Loucy (cell line): ENCODE data around the gene SH3PXD2B.

Source experiments
- H2AFZ ChIP-seq: fragments of 200-600 bp; sonication (generic); 2 replicates; pipeline ENCODE4 v1.6.0; 2016; ENCODE audit warnings: antibody characterized with exemption, mild to moderate bottlenecking, low read length, moderate library complexity
- H3F3A ChIP-seq: fragments of 200-600 bp; 2 replicates; pipeline ENCODE4 v1.6.0; 2016; ENCODE audit warnings: antibody characterized with exemption, low read depth, mild to moderate bottlenecking
- H3K27me3 ChIP-seq: fragments of 200-600 bp; sonication (generic); 2 replicates; pipeline ENCODE4 v1.6.1; 2014; ENCODE audit warnings: low read length, mild to moderate bottlenecking; ENCODE audit not compliant: insufficient read depth, poor library complexity, severe bottlenecking
- H3K36me3 ChIP-seq: fragments of 200-600 bp; sonication (generic); 2 replicates; pipeline ENCODE4 v1.6.1; 2016; ENCODE audit warnings: low read length; ENCODE audit not compliant: insufficient read depth
- H3K4me1 ChIP-seq: fragments of 200-600 bp; sonication (generic); 2 replicates; pipeline ENCODE4 v1.5.1; 2014; ENCODE audit warnings: low read length, mild to moderate bottlenecking; ENCODE audit not compliant: insufficient read depth, poor library complexity, severe bottlenecking
- H3K4me2 ChIP-seq: fragments of 200-600 bp; sonication (generic); 2 replicates; pipeline ENCODE4 v1.6.0; 2014; ENCODE audit warnings: antibody characterized with exemption, low read length, low read depth, mild to moderate bottlenecking; ENCODE audit not compliant: poor library complexity, severe bottlenecking
- H3K4me3 ChIP-seq: fragments of 200-600 bp; sonication (generic); 2 replicates; pipeline ENCODE4 v1.5.1; 2014; ENCODE audit warnings: low read length, mild to moderate bottlenecking, mixed read lengths; ENCODE audit not compliant: poor library complexity, severe bottlenecking
- H3K79me2 ChIP-seq: fragments of 200-600 bp; sonication (generic); 2 replicates; pipeline ENCODE4 v1.6.1; 2014; ENCODE audit warnings: low read length; ENCODE audit not compliant: insufficient read depth
- H3K9ac ChIP-seq: fragments of 200-600 bp; sonication (generic); 2 replicates; pipeline ENCODE4 v1.6.0; 2014; ENCODE audit warnings: mild to moderate bottlenecking, low read depth, low read length, moderate library complexity; ENCODE audit not compliant: poor library complexity, severe bottlenecking
- H3K9me2 ChIP-seq: fragments of 200-600 bp; sonication (generic); replicated peaks from 2 replicates; pipeline ENCODE4 v1.6.1; 2016; ENCODE audit warnings: low read depth, low read length, mixed read lengths
- H3K9me3 ChIP-seq: fragments of 200-600 bp; sonication (generic); 2 replicates; pipeline ENCODE4 v1.6.1; 2014; ENCODE audit warnings: mild to moderate bottlenecking, antibody characterized with exemption, low read length, low read depth; ENCODE audit not compliant: insufficient read depth
- H4K20me1 ChIP-seq: fragments of 200-600 bp; sonication (generic); 2 replicates; pipeline ENCODE4 v1.6.0; 2014; ENCODE audit warnings: antibody characterized with exemption, low read length, mild to moderate bottlenecking; ENCODE audit not compliant: insufficient read depth, poor library complexity, severe bottlenecking
- CTCF ChIP-seq: fragments of 200-600 bp; sonication (generic); conservative IDR thresholded peaks from 2 replicates; pipeline ENCODE4 v1.5.1; 2014; ENCODE audit warnings: mild to moderate bottlenecking, antibody characterized with exemption, low read length
- EZH2phosphoT487 ChIP-seq: fragments of 200-600 bp; IDR thresholded peaks from 2 replicates; pipeline ENCODE4 v1.6.1; 2018; ENCODE audit warnings: antibody characterized with exemption, mild to moderate bottlenecking, moderate library complexity, borderline replicate concordance

The SH3PXD2B gene

DNA sequence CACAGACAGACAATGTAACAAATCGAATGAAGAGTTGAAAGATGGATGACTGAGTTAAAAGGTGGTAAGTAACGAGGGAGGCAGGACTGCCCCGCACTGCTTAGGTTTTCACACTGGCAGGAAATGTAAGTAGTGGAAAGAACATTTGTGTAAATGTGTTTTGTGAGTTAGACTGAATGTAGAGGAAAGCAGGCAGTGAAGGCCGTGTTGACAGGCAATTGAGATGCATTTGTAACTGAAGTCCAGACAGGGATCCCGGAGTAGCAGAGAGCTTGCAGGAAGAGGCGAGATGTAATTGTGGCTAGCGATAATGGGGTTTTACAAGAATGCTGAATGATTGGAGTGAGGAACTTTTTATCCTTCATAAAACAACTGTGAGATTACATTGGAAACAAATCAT is 20.0 kb upstream of the SH3PXD2B start:
- Histone ChIP-seq H3K9me2 (no peaks in the 10 kb centered on the region), H3K4me2 (no peak overlapping the region), H3K79me2 (no peaks in the 10 kb centered on the region), H2AFZ (no peak overlapping the region), H3F3A (no peaks in the 10 kb centered on the region), H3K4me3 (no peak overlapping the region), H3K36me3 (no peaks in the 10 kb centered on the region), H3K9ac (no peak overlapping the region), H3K4me1 (no peaks in the 10 kb centered on the region), H4K20me1 (no peaks in the 10 kb centered on the region), H3K9me3 (no peaks in the 10 kb centered on the region), H3K27me3 (no peaks in the 10 kb centered on the region)
- TF ChIP-seq CTCF (no peak), EZH2phosphoT487 (no peak)

DNA sequence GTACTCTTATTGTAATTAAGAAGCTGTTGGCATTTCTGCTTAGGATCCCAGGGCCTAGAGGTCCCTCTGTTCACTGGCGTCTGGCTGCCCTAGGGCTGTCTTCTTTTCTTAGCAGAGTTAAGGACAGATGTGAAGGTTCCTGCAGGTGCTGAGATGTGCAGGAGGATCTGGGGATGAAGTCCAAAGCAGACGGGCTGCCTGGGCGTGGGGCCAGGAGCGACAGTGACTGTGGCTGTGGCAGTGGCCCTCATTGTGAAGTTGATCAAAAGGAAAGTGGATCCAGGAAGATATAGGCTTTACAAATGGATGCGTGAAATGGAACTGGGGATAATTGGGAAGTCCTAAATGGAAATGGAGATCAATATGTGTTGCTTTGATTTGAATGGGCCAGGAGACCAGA is 19.1 kb upstream of the SH3PXD2B start:
- H3K9ac ChIP-seq: no peak overlapping the region
- H3K9me3 ChIP-seq: no peaks in the 10 kb centered on the region
- H3K4me1 ChIP-seq: no peaks in the 10 kb centered on the region
- no peak overlapping the region for H2AFZ ChIP-seq
- no peaks in the 10 kb centered on the region for H4K20me1 ChIP-seq
- H3K9me2 ChIP-seq: no peaks in the 10 kb centered on the region
- no peak overlapping the region for H3K4me3 ChIP-seq
- H3K36me3 ChIP-seq: no peaks in the 10 kb centered on the region
- TF ChIP-seq CTCF (no peak), EZH2phosphoT487 (no peak)
- H3K27me3 ChIP-seq: no peaks in the 10 kb centered on the region
- H3F3A ChIP-seq: no peaks in the 10 kb centered on the region
- no peak overlapping the region for H3K4me2 ChIP-seq
- H3K79me2 ChIP-seq: no peaks in the 10 kb centered on the region

GRCh38 chr5:172469697-172470096 is 15.4 kb upstream of the SH3PXD2B start:
- H3K27me3 ChIP-seq: no peaks in the 10 kb centered on the region
- H3K36me3 ChIP-seq: no peaks in the 10 kb centered on the region
- no peak overlapping the region for H3K9ac ChIP-seq
- H2AFZ ChIP-seq: no peak overlapping the region
- no peaks in the 10 kb centered on the region for H3F3A ChIP-seq
- H3K9me3 ChIP-seq: no peaks in the 10 kb centered on the region
- H3K79me2 ChIP-seq: no peaks in the 10 kb centered on the region
- no peaks in the 10 kb centered on the region for H3K9me2 ChIP-seq
- no peaks in the 10 kb centered on the region for H4K20me1 ChIP-seq
- no peak overlapping the region for H3K4me2 ChIP-seq
- TF ChIP-seq EZH2phosphoT487: no peak
- no peak for TF ChIP-seq CTCF
- no peak overlapping the region for H3K4me3 ChIP-seq
- no peaks in the 10 kb centered on the region for H3K4me1 ChIP-seq
